HEK293T (cell line): ENCODE results near the gene SORCS3.

Experiments used
- ARNT ChIP-seq: fragments of 450-650 bp; IDR thresholded peaks from 2 replicates; pipeline ENCODE4 v1.6.1; 2017; ENCODE audit warnings: mild to moderate bottlenecking
- BHLHE40 ChIP-seq: fragments of 450-650 bp; IDR thresholded peaks from 2 replicates; pipeline ENCODE4 v1.6.1; 2016; ENCODE audit warnings: mild to moderate bottlenecking, moderate library complexity, borderline replicate concordance
- CTBP1 ChIP-seq: fragments of 450-650 bp; IDR thresholded peaks from 2 replicates; pipeline ENCODE4 v1.6.1; 2016; ENCODE audit warnings: borderline replicate concordance
- ELF4 ChIP-seq: fragments of 450-650 bp; IDR thresholded peaks from 2 replicates; pipeline ENCODE4 v1.6.1; 2017; ENCODE audit warnings: antibody characterized with exemption
- FOXM1 ChIP-seq: fragments of 450-650 bp; IDR thresholded peaks from 2 replicates; pipeline ENCODE4 v1.6.1; 2017; ENCODE audit warnings: mild to moderate bottlenecking, borderline replicate concordance
- HDGF ChIP-seq: fragments of 450-650 bp; IDR thresholded peaks from 2 replicates; pipeline ENCODE4 v1.6.1; 2017; ENCODE audit warnings: antibody characterized with exemption, borderline replicate concordance
- L3MBTL2 ChIP-seq: fragments of 450-650 bp; conservative IDR thresholded peaks from 2 replicates; pipeline ENCODE4 v1.6.1; 2016; ENCODE audit warnings: mild to moderate bottlenecking
- SP1 ChIP-seq: fragments of 450-650 bp; IDR thresholded peaks from 2 replicates; pipeline ENCODE4 v1.6.1; 2017
- SUZ12 ChIP-seq: fragments of 450-650 bp; IDR thresholded peaks from 2 replicates; pipeline ENCODE4 v1.6.1; 2016; ENCODE audit warnings: mild to moderate bottlenecking
- TARDBP ChIP-seq: fragments of 450-650 bp; IDR thresholded peaks from 2 replicates; pipeline ENCODE4 v1.6.1; 2016
- TF ChIP-seq, protein P1 (sequence below): fragments of 450-650 bp; IDR thresholded peaks from 2 replicates; pipeline ENCODE4 v1.6.1; 2016

DNA sequence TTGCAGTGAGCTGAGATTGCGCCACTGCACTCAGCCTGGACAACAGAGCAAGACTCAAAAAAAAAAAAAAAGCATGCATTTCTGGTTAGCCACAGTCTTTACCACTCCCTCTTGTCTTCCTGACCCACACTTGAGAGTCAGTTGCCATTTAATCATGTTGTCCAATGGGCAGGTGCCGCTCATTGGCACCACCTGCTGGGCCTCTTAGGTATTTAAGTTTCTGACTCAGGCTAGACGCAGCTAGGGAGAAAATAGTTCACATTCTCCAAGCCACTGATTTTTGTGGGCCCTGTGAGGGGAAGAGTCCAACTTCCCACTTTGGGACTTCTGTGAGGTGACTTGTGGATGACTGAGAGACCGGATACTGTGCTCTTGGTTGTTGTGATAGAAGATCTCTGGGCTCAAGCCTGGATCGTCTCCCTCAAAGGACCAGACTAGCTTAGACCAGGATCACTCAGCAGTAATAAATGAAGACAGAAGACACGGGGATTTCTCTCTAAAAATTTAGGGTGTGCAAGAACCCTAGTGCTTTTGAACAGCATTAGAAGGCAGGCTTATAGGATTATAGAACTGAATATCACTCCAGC is 26.8 kb upstream of the SORCS3 start:
- TF ChIP-seq L3MBTL2 (no peak), SP1 (no peak), FOXM1 (no peak), SUZ12 (no peak), HDGF (no peak), TARDBP (no peak), ELF4 (no peak), ARNT (no peak), BHLHE40 (no peak), CTBP1 (no peak)
- TF ChIP-seq, protein P1, sequence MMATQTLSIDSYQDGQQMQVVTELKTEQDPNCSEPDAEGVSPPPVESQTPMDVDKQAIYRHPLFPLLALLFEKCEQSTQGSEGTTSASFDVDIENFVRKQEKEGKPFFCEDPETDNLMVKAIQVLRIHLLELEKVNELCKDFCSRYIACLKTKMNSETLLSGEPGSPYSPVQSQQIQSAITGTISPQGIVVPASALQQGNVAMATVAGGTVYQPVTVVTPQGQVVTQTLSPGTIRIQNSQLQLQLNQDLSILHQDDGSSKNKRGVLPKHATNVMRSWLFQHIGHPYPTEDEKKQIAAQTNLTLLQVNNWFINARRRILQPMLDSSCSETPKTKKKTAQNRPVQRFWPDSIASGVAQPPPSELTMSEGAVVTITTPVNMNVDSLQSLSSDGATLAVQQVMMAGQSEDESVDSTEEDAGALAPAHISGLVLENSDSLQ = no peak
